Measurements from ENCODE around the gene ODC1. TPM values are rescaled to one million over a fixed set of nuclear protein-coding genes. Genes with fewer than 3 reads are reported as not detected.
A peak's percentile ranks its signal among the peaks of the same experiment; 100 is the strongest.

ODC1 gene
- total and polyA plus RNA-seq, 2 donors, result 49.6 to 127 TPM

DNA sequence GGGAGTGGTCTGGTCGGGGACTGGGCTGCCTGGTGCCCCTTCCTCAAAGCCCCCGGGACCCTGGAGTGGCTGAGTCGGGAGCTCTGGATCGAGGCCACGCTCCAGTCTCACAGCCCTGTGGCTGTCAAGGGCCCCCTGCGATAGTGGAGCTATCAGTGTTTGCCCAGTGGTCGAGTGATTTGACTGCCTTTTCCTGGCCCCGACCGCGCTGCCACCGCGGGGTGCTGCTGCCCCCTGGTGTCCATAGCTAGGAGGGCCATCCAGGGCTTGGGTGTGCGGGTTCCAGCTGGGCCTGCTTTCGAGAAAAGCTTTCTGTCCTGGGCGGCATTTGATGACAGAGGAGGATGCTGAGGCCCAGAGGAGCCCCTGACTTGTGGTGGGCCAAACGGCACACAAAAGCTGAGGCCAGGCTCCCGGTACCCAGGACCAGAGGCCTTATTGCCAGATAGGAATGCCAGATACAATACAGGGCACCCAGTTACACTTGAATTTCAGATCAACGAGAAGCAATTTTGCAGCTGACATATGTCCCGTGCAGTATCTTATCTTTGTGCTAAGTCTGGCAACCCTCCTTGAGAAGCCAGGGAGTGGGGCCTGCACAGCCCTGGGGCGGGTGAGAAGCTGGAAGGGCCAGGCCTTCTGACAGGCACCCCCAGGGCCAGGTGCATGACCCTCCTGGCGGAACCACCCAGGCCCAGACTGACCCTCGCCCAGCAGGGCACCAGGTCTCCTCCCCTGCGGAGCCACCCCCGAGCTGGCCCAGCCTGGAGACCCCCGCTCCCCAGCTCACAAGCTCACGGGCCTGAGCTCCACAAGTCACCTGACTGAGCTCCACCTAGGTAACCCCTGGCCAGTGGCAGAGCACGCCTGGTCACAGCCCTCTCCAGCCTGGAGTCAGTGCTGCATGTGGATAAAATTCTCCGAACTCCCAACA, 13.0 kb downstream of the ODC1 start:
- Histone ChIP-seq H3K27me3 (ENCODE audit: control insufficient read depth in 2 of 2, insufficient read depth in 1 of 2, low read length in 1 of 2) (peaks cover 19 to 27% of the 10 kb centered on the region in 2 donors), H3K36me3 (ENCODE audit: control insufficient read depth in 2 of 2, insufficient read depth in 2 of 2, low read length in 1 of 2) (peaks cover 12 to 16% of the 10 kb centered on the region in 2 donors), H3K27ac (ENCODE audit: low read depth in 1 of 2, low read length in 1 of 2) (no peak overlapping the region), H3K4me3 (ENCODE audit: low read length in 2 of 2) (no peak overlapping the region), H3K9me3 (ENCODE audit: control insufficient read depth in 2 of 2, insufficient read depth in 1 of 2, low read length in 1 of 2) (peaks cover 0 to 3% of the 10 kb centered on the region in 2 donors), H3K4me1 (ENCODE audit: control insufficient read depth in 2 of 2, insufficient read depth in 2 of 2, low read length in 2 of 2) (peaks cover 2 to 40% of the 10 kb centered on the region in 2 donors)
- DNase-seq (ENCODE audit: low read depth in 6 of 9, low spot score in 9 of 9), result peak in 5 of 9 donors; percentile 40 to 69 (median 57)
- WGBS, result 43% methylated on average over 28 of the region's 28 CpGs

DNA sequence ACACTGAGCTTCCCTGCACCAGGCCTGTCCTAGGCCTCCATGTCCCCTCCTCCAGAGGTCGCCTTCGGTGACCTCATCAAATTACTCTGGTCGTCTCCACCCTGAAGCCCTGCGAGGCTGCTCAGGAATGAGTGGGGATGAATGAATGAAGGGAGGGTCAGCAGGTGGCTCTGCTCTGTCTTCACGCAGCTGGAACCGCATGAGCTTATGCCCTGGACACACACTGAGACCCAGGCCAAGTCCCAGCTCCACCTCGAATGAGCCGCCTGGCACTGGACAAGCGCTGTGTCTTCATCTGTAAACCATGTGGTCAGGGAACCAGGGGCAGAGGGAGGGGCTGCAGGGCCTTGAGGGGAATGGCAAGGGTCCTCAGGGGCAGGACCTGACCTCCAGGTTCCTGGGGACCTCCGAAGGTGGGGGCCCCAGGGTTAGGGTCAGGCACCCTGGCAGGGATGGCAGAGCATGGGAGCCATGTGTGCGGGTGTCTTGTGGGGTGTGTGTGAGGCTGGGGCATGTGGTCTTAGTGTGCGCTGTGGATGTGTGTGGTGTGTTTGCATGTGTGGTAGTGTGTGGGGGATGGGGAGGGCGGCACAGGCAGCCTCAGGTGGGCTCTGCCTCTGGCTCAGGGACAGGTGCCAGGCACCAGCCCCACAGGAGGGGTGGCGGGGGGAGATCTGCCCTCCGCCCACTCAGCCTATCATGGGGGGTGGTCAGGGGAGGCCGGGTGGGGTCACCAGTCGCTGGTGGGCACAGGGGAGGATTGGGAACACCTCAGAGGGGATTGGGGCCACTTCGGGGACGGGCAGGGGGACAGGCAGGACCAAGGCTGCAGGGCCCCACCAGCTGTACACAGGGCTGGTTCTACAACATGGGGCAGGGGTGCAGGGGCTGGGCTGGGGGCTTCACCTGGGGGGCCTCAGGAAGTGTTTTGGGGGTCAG, 13.9 kb downstream of the ODC1 start:
- Histone ChIP-seq H3K9me3 (ENCODE audit: control insufficient read depth in 2 of 2, insufficient read depth in 1 of 2, low read length in 1 of 2) (peaks cover 0 to 3% of the 10 kb centered on the region in 2 donors), H3K4me3 (ENCODE audit: low read length in 2 of 2) (no peak overlapping the region), H3K36me3 (ENCODE audit: control insufficient read depth in 2 of 2, insufficient read depth in 2 of 2, low read length in 1 of 2) (peaks cover 2 to 7% of the 10 kb centered on the region in 2 donors), H3K4me1 (ENCODE audit: control insufficient read depth in 2 of 2, insufficient read depth in 2 of 2, low read length in 2 of 2) (peaks cover 2 to 39% of the 10 kb centered on the region in 2 donors), H3K27me3 (ENCODE audit: control insufficient read depth in 2 of 2, insufficient read depth in 1 of 2, low read length in 1 of 2) (peaks cover 19 to 27% of the 10 kb centered on the region in 2 donors), H3K27ac (ENCODE audit: low read depth in 1 of 2, low read length in 1 of 2) (no peak overlapping the region)
- 94% methylated on average over 19 of the region's 19 CpGs for WGBS
- no peak for DNase-seq (ENCODE audit: low read depth in 6 of 9, low spot score in 9 of 9)

DNA sequence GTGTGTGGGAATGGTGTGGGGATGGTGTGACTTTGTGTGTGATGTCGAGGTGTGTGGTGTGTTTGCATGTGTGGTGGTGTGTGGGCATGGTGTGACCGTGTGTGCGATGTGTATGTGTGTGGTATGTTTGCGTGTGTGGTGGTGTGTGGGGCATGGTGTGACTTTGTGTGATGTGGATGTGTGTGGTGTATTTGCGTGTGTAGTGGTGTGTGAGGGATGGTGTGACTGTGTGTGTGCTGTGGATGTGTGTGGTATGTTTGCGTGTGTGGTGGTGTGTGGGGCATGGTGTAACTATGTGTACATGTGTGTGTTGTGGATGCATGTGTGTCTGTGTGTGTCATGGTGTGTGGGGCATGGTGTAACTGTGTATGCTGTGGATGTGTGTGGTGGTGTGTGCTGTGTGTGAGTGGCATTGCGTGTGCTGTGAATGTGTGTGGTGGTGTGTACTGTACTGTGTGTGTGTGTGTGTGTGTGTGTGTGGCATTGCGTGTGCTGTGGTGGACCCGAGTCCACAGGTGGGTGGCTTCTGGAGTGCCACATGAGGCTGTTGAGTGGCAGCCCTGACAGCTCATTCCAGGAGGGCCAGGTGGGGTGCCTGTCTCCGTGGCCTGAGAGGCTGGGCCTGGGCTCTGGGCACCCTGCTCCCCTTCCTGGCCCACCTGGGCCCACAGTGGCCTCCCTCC, 14.7 kb downstream of the ODC1 start:
- Histone ChIP-seq H3K9me3 (ENCODE audit: control insufficient read depth in 2 of 2, insufficient read depth in 1 of 2, low read length in 1 of 2) (no peaks in the 10 kb centered on the region), H3K27me3 (ENCODE audit: control insufficient read depth in 2 of 2, insufficient read depth in 1 of 2, low read length in 1 of 2) (peaks cover 19 to 27% of the 10 kb centered on the region in 2 donors), H3K4me3 (ENCODE audit: low read length in 2 of 2) (no peak overlapping the region), H3K27ac (ENCODE audit: low read depth in 1 of 2, low read length in 1 of 2) (no peak overlapping the region), H3K36me3 (ENCODE audit: control insufficient read depth in 2 of 2, insufficient read depth in 2 of 2, low read length in 1 of 2) (no peaks in the 10 kb centered on the region), H3K4me1 (ENCODE audit: control insufficient read depth in 2 of 2, insufficient read depth in 2 of 2, low read length in 2 of 2) (peaks cover 2 to 32% of the 10 kb centered on the region in 2 donors)
- no peak for DNase-seq (ENCODE audit: low read depth in 6 of 9, low spot score in 9 of 9)
- WGBS, result 96% methylated on average over 10 of the region's 10 CpGs

DNA sequence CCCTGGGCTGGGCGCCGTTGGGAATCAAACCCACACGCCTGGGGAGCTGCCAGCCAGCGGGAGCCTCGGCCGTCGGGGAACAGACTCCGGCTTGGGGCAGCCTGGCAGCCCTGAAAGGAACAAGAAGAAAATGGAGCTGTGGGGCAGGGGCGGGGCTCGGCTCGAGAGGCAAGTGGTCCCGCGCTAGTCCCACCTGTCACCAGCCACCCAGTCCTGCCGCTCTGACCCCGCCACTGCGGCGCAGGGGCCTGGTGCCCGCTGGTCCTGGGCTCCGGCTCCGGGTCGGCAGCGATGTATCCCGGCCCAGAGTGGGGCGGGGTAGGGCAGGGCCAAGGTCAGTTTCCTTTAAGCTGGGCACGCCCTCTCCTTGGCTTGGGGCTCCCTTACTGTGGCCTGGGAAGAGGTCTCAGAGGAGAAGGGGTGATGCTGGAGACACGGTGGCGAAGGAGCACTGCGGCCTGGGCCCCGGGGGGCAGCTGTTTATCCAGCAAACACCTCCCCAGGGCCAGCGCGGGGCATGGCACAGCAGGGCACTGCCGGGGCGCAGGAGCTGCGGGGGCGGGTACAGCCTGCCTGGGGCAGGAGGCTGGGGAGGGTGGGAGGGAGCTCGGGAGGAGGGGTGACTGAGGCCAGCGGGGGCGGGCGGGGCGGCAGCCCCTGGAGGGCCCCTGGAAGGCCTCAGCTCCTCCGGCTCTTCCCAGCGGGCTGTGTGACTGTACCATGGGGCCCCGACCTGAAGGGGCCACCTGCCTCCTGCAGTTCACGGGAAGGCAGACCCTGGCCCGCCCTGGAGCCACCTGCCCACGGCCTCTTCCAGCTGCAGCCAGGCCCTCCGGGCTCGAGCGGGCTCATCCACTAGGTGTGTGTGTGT, 15.6 kb downstream of the ODC1 start:
- peaks cover 0 to 3% of the 10 kb centered on the region in 2 donors for H3K36me3 ChIP-seq (ENCODE audit: control insufficient read depth in 2 of 2, insufficient read depth in 2 of 2, low read length in 1 of 2)
- H3K27ac ChIP-seq (ENCODE audit: low read depth in 1 of 2, low read length in 1 of 2), result no peak overlapping the region
- peak overlapping the region in 1 of 2 donors; percentile 15 for H3K4me3 ChIP-seq (ENCODE audit: low read length in 2 of 2)
- peaks cover 19 to 27% of the 10 kb centered on the region in 2 donors for H3K27me3 ChIP-seq (ENCODE audit: control insufficient read depth in 2 of 2, insufficient read depth in 1 of 2, low read length in 1 of 2)
- no peaks in the 10 kb centered on the region for H3K9me3 ChIP-seq (ENCODE audit: control insufficient read depth in 2 of 2, insufficient read depth in 1 of 2, low read length in 1 of 2)
- WGBS, result 21% methylated on average over 49 of the region's 49 CpGs
- H3K4me1 ChIP-seq (ENCODE audit: control insufficient read depth in 2 of 2, insufficient read depth in 2 of 2, low read length in 2 of 2), result peaks cover 2 to 25% of the 10 kb centered on the region in 2 donors
- DNase-seq (ENCODE audit: low read depth in 6 of 9, low spot score in 9 of 9), result no peak

DNA sequence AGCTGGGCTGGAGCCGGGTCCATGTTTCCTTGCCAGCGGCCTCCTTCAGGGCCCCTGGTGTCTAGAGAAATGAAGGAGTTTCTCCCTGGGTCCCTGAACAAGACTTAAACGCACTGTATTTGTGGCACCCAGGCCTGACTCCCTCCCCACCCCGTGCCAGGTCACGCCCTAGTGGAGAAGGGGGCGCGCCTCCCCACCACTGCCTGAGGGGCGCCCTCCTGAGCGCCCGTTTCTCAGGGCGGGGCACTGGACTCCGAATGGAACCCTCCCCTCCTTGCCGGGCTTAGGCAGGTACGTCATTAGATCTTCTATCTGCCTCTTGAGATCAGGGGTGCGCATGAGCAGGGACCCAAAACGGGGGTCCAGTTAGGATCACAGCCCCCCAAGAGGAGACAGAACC, 16.3 kb downstream of the ODC1 start:
- Histone ChIP-seq H3K36me3 (ENCODE audit: control insufficient read depth in 2 of 2, insufficient read depth in 2 of 2, low read length in 1 of 2) (peaks cover 0 to 10% of the 10 kb centered on the region in 2 donors), H3K9me3 (ENCODE audit: control insufficient read depth in 2 of 2, insufficient read depth in 1 of 2, low read length in 1 of 2) (no peaks in the 10 kb centered on the region), H3K27ac (ENCODE audit: low read depth in 1 of 2, low read length in 1 of 2) (no peak overlapping the region), H3K4me3 (ENCODE audit: low read length in 2 of 2) (no peak overlapping the region), H3K4me1 (ENCODE audit: control insufficient read depth in 2 of 2, insufficient read depth in 2 of 2, low read length in 2 of 2) (peaks cover 2 to 19% of the 10 kb centered on the region in 2 donors), H3K27me3 (ENCODE audit: control insufficient read depth in 2 of 2, insufficient read depth in 1 of 2, low read length in 1 of 2) (peaks cover 19 to 27% of the 10 kb centered on the region in 2 donors)
- DNase-seq (ENCODE audit: low read depth in 6 of 9, low spot score in 9 of 9), result no peak
- WGBS, result 83% methylated on average over 16 of the region's 16 CpGs

DNA sequence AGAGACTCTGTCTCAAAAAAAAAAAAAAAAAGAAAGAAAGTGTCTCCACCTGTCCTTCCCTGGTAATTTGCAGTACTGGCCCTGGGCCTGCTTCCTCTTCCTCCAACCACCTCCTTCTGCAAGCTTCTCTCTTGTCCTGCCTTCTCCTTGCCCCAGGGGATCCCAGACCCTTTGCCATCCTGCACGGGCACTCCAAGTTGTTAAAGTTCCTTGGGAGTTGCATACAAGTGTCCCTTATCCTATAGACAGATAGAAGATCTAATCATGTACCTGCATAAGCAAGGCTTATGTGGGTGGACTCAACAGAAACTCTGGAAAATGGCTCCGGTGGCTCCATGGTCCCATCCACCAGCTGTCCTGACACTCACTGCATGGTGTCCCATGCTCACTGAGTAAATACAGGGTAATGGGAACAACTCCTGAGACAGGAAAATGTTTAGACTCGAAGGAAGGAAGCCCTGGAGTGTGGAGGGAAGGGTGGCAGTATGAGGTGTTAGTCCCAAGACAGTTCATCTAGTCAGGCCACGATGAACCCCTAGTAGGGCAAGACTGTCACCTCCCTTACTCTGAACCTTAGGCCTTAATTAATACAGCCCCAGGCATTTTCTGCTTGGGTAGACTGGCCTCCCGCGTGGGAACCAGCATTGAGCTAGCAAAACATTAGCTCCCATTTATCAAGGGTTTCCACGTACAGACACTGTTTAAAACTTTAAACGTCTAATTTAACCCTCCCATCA, 17.1 kb downstream of the ODC1 start:
- peaks cover 0 to 12% of the 10 kb centered on the region in 2 donors for H3K36me3 ChIP-seq (ENCODE audit: control insufficient read depth in 2 of 2, insufficient read depth in 2 of 2, low read length in 1 of 2)
- DNase-seq (ENCODE audit: low read depth in 6 of 9, low spot score in 9 of 9), result no peak
- no peak overlapping the region for H3K27ac ChIP-seq (ENCODE audit: low read depth in 1 of 2, low read length in 1 of 2)
- H3K4me1 ChIP-seq (ENCODE audit: control insufficient read depth in 2 of 2, insufficient read depth in 2 of 2, low read length in 2 of 2), result peaks cover 2 to 16% of the 10 kb centered on the region in 2 donors
- no peaks in the 10 kb centered on the region for H3K9me3 ChIP-seq (ENCODE audit: control insufficient read depth in 2 of 2, insufficient read depth in 1 of 2, low read length in 1 of 2)
- WGBS, result 93% methylated on average over 8 of the region's 8 CpGs
- H3K27me3 ChIP-seq (ENCODE audit: control insufficient read depth in 2 of 2, insufficient read depth in 1 of 2, low read length in 1 of 2), result peaks cover 19 to 27% of the 10 kb centered on the region in 2 donors
- no peak overlapping the region for H3K4me3 ChIP-seq (ENCODE audit: low read length in 2 of 2)

DNA sequence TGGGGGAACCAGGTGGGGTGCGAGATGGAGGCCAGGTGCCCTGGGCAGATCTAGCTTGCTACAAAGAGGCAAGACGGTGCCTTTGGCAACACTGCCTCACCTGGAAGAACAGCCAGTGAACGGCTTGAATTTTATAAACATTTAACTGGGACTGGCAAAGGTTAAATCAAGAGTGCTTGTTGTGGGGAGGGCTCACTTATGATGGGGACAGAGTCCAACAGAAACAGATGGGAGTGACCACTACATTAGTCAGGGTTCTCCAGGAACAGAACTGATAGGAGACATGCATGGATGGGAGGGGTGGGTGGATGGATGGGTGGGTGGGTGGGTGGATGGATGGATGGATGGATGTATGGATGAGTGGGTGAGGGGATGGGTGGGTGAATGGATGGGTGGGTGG, 19.2 kb downstream of the ODC1 start:
- Histone ChIP-seq H3K27me3 (ENCODE audit: control insufficient read depth in 2 of 2, insufficient read depth in 1 of 2, low read length in 1 of 2) (peaks cover 19 to 27% of the 10 kb centered on the region in 2 donors), H3K4me1 (ENCODE audit: control insufficient read depth in 2 of 2, insufficient read depth in 2 of 2, low read length in 2 of 2) (peaks cover 2 to 9% of the 10 kb centered on the region in 2 donors), H3K9me3 (ENCODE audit: control insufficient read depth in 2 of 2, insufficient read depth in 1 of 2, low read length in 1 of 2) (no peaks in the 10 kb centered on the region), H3K36me3 (ENCODE audit: control insufficient read depth in 2 of 2, insufficient read depth in 2 of 2, low read length in 1 of 2) (peaks cover 0 to 22% of the 10 kb centered on the region in 2 donors), H3K4me3 (ENCODE audit: low read length in 2 of 2) (no peak overlapping the region), H3K27ac (ENCODE audit: low read depth in 1 of 2, low read length in 1 of 2) (no peak overlapping the region)
- WGBS, result 98% methylated on average over 3 of the region's 3 CpGs
- DNase-seq (ENCODE audit: low read depth in 6 of 9, low spot score in 9 of 9), result no peak
